NCI-H774 (cell line): ENCODE results near the gene CLASP1.
"Not testable (repeated sequence)": the region's sequence is repeated elsewhere in the genome, so short reads cannot be mapped to it uniquely, and the experiment has no call there.

Source experiments
- DNase-seq: peaks from one replicate; lab custom pipeline; 2025; lab: John Stamatoyannopoulos, UW

The CLASP1 gene

DNA sequence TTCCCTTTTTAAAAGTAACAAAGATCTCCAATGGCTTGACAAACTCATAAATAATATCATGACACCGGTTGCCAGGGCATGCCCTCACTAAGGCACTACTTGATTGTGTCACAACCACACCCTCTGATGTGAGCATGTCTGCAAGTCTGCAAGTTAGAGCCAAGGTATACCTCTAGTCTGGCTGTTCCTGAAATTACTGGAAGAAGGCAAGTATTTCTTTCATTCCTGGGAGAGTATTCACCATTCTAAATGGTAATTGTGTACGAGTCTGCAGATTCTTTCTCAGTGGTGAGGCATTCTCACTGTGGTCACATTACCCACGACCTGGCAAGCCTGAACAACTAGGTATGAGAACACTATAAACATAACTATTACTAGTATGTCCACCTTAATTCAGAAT, 144.3 kb downstream of the CLASP1 start:
- no peak for DNase-seq

DNA sequence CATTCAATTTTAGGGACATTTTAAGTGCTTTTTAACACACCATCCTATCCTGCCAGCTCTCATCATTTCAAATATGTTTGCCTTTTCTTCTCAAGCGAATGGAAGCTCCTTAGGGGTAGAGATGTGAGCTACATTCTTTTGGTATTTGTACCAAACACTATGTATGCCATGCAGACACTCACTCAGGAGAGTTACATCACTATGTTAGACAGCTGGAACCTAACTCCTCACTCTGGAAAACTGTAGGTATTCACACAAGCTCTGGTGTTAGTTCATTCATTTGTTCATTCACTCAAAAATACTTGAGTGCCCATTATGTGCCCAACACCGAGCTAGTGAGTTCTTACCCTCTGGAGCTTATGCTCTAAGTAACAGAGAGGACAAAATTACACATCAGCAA, 144.9 kb downstream of the CLASP1 start:
- no peak for DNase-seq

DNA sequence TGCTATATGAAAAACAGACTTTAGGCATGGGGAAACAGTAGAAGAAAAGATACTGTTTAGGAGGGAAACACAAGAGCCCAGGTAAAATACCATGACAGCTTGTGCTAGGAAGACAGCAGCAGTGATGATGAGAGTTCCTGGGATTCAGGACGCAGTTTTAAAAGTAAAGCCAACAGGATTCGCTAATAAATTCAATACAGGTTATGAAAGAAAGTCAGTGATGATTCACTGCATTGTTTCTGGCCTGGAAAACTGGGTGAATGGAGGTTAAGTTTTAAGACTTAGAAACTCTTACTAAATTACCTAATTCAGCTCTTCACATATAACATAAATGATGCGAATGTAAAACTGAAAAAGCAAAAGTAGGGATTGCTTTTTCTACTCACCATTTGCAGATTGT, 146.5 kb downstream of the CLASP1 start:
- DNase-seq: no peak

DNA sequence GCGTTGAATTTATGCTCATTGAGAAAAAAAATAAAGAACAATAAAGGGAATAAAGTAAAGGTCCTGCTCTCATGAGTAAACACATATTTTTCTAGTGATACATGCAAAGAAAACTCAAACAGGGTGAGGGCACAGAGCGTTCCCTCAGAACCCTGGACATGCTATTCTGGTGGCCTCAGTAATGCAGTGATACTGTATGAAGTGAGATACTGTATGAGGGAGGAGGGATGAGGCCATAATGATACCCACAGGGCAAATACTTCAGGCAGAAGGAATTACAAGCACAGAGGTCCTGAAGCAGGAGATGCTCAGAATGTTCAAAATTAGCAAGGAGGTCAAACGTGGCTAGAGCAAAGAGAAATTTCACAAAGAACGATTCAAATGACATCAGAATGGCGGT, 147.0 kb downstream of the CLASP1 start:
- no peak for DNase-seq

DNA sequence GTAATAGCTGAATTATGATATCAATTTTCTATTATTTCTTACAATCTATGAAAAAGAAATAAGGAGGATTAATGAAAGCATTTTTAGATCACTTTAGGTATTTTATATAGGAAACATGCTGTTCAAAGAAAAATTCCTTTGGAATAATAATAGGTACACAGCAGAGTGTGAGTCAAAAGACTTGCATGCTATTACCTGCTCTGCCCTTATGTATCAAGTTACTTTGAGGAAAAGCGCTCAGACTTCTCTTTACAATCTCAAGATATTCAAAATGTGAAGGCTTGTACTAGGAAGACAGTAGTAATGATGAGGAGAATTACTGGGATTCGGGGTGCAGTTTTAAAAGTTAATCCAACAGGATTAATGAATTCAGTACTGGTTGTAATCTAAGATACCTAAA, 147.7 kb downstream of the CLASP1 start:
- DNase-seq: no peak

DNA sequence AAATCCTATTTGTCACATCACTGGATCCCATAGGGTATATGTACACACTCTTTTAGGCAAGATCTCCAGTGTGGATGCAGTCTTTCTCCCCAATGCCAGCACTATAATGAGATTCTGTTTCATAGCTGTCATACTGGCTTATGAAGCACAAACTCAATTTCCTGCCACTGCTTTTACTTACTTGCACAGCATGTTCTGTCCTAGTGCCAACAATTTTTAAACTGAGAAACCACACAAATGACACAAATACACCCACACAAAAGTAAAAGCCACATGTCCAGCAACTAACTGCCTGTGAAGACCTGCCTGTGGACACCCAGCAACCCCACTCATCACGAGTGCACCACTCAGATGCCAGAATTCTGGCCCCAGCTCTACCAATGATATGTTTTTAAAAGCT, 148.2 kb downstream of the CLASP1 start:
- DNase-seq: no peak

DNA sequence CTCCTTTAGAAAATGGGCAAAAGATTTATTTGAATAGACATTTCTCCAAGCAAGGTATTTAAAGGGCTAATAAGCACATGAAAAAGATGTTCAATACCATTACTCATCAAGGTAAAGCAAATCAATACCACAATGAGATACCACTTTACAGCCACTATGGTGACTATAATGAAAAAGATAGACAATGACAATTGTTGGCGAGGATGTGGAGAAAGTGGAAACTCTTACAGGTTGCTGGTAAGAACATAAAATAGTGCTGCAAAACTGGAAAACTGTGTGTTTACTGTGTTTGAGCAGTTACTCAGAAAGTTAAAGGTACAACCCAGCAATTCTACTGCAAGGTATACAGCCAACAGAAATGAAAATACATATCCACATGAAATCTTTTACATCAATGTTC, 150.5 kb downstream of the CLASP1 start:
- no peak for DNase-seq

DNA sequence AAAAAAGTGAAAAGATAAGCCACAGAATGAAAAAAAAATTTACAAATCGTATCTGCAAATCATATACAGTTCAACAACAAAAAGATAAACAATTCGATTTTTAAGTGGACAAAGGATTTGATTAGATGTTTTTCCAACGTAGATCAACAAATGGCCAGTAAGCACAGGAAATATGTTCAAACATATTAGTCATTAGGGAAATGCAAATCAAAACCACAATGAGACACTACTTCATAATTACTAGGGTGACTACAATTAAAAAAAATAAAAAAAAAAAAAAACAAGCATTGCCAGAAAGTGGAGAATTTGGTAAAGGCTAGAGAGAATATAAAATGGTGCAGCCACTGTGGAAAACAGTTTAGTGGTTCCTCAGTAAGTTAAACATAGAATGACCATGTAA, 156.9 kb downstream of the CLASP1 start:
- DNase-seq: no peak

DNA sequence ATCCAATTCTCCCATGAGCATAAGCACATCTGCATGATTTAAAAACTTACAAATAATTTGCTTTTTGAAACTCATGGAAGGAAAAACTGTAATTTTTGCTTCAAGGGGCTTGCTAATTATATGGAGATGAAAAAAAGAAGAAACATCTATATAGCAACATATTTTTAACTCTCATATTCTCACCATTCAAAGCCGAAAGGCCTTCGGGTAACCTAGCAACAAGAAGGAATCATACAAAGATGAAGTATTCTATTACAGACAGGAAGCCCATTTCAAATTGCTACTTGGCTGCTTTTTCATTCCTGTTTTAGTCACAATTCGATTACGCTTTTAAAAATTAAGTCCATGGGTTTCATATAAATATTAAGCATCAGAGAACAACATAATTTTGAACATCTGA, 157.7 kb downstream of the CLASP1 start:
- peak; percentile 2 for DNase-seq

DNA sequence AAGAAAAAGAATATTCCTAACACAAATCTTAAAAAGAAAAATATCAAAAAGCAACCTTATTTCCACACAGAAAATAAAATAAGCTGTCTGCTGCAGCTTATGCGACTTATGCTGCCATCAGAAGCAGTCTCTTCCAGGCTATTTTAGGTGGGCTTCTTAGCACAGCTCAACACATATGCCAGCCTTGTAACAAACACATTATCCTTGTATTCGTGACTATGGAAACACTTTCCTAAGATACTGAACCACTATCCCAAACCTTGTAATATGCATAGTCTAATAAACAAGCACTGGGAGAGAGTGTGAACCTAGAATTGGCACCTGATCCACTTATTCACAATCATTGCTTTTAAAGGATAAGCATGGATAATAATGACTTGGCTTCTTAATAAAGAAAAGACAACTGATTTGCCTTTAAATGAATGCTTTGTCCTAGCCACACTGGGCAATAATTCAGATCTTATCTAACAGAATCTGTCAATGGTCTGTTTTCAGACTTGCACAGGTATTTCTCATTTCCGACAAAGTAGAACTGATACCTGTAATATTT, 158.6 kb downstream of the CLASP1 start:
- DNase-seq: no peak

DNA sequence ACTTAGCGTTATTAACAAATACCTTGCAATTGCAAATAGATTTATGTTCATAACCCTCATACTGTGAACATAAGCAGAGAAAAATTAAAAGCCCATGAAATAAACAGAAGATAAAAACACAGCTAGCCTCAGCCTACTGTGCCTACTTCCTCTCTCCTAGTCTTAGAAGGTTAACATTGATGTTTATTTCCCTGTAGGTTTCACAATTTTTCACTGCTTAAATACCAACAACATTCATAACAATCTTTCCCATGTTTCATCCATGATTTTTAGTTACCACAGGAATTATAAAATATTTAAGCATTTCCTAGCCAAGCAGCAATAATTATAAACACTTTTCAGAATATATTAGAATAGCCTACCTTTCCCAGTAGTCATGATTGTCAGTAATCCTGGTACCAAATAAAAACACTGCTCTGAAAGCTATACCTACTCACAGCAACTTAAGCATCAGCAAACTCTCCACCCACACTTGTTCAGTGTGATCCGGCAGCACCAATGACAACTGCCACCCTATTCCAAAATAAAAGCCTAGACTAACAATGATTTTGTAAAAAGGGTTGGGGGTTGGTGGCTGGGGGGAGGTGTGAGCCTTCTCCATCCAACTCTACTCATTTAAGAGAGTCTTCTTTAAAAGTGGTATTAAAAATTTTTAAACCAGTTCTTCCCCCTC, 159.2 kb downstream of the CLASP1 start:
- DNase-seq: no peak

DNA sequence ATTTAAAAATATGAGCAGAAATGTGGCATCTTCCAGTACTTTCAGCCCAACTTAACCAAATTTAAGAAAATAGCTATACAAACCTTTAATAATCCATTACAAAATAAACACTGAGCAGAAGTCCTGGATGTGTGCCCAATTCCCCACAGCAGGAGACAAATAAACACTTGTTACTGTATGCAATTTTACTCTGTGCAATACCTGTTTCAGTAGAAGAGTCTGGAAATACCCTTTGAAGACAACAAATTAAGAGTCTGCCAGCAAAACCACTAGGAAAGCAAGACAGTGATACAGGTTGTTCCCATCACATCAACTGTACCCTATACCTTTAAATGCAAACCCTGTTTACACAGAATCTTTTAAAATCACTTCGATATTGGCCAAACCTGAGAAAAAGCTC, 160.0 kb downstream of the CLASP1 start:
- peak; percentile 73 for DNase-seq

DNA sequence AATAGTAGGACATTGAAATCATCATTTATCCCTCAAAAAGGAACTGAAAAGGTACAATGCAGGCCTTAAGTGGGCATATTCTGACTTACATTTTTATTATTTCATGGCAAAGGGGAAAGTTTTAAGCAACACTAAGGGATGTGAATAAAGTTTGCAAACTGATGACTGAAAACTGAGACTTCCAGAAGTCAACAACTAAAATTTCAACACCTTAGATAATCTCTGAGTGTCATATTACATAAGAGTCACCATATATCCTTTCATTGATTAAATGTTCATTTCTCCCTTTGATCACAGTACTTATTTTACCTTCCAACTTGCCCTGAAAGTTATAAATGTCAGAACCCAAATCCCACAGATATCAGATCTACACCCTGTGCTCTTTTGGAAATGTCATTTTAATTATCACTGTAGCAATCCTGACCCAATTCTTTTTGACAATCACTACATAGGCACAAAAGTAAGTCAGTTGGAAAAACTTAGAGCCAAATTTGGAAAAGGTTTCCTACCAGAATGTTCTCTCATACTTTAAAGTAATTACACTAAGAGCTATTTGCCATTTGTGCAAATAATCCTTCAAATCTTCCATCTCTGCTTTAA, 163.0 kb downstream of the CLASP1 start:
- no peak for DNase-seq

DNA sequence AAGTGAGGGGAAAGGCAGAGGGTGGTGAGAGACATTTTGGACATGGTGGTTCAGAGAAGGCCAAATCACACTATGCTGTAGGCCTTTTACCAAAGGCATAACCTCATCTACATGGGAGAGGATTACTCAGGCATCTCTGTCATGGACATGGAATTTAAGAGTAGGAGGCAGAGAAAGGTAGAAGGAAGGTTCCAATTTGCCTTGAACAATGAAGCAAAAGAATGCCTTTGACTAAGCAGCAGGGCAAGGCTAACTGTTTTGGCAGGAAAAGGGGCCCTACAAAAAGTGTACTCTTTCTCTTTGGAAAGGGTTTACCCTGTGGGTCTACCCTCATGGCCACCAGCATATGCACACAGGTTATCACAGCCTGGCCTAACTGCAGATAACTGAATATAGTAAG, 164.2 kb downstream of the CLASP1 start:
- no peak for DNase-seq

DNA sequence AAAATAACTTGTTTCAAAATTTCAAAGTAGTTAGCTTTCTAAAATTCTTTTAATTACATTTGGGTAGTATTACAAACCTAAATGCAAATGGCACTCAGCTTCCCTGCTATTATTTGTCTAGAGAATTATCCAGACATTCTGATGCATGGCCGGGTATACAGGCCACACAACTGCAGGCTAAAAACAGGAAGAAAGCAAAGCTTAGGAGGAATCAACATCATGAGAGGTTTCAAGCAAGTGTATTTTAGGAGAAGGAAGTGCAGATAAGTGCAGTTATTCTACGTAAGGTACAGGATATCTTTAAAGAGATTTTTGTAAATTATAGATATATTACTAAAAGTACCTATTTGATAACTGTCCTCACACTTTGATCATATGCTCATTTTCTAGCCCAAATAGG, 165.4 kb downstream of the CLASP1 start:
- DNase-seq: no peak

DNA sequence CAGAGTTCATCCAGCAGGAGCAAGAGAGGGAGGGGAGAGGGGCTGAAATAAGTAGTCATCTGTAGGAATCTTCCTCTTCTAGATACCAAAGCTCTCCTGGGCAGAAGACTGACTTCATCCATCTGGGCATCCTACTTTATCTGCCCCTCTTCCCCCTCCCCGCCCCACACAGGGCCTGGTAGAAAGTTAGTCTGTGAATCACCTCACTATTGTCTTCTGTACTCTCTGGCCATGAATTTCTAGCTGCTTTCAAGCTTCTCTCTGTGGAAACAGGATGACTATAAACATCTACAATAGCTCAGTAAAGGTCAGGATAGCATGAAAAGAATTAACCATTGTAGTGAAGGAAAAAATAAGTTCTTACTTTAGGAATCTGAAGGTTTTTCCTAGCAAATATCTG, 166.2 kb downstream of the CLASP1 start:
- DNase-seq: no peak

DNA sequence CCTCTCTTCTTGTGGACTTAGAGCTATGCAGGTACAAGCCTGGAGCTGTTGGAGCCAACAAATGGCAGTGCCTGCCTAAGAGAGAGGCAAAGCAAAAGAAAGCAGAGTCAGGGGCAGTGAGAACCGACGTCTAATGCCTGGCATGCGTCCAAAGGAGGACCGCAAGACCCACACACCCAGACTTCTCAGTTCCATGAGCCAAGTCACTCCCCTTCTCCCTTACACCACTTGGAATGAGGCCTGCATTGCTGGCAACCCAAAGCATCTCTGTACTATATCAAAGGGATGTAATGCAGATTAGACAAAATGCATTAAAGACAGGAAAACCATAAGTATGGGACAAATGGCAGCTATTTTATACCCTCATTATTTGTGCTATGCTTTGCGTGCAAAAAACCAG, 168.4 kb downstream of the CLASP1 start:
- DNase-seq: no peak

DNA sequence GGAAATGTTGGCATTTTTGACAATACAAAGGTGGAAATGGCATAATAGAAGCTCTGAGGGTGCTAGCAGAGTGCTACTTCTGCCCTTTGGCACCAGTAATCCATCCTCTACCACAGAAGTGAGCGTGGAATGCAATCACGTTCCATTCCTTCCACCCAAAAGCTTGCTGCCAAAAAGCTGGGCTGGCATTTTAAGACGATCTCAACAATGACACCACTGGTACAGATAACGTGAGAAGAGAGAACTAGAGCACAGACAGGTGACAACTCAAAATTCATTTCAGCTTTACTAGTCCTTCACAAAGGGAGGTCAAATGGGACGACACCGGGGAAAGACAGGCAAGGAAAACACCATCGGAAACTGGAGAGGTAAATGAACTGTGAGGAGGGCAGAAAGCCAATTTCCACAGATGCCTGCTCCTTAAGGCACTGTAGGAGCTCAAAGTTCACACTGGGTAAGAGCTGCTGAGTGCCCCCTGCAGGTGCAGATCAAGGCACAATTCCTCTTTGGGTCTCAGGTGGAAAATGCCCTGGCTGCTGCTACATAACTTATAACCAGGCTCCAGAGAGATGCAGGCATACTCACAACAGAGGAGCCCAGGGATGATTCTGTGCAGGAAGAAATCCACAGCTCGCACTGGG, 169.3 kb downstream of the CLASP1 start:
- no peak for DNase-seq

DNA sequence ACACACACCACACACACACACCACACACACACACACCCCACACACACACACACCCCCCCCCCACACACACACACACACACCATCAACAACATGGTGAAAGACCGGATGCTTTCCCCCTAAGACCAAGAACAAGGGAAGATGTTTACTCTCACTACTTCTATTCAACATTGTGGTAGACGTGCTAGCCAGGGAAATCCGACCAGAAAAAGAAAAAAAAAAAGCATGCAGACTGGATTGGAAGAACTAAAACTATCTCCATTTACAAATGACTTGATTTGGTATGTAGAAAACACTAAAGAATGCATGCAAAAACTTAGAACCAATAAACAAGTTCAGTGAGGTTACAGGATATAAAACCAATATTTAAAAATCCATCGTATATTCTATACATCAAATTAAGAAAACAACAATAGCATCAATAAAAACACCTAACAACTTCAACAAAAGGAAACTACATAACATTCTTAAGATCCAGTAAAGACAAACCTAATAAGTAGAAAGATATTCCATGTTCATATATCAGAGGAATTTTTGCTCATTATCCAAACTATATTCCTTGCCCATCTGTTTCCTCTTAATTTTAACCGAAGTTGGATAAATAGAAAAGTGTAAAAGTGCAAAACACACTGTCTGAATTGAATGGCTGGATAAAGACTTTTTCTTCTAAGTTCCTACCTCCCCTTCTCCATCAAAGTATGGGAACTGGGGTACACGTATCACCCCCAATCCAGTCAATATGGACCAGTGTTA, 170.1 kb downstream of the CLASP1 start:
- no peak for DNase-seq

DNA sequence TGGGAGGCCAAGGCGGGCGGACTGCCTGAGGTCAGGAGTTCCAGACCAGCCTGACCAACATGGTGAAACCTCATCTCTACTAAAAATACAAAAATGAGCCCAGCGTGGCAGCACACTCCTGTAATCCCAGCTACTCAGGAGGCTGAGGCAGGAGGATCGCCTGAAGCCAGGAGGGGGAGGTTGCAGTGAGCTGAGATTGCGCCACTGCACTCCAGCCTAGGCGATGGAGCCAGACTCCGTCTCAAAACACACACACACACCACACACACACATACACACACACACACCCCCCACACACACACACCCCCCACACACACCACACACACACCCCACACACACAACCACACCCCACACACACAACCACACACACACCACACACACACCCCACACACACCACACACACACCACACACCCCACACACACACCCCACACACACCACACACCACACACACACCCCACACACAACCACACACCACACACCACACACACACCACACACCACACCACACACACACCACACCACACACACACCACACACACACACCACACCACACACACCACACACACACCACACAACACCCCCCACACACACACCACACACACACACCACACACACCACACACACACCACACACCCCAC, 170.8 kb downstream of the CLASP1 start:
- not testable (repeated sequence) for DNase-seq

DNA sequence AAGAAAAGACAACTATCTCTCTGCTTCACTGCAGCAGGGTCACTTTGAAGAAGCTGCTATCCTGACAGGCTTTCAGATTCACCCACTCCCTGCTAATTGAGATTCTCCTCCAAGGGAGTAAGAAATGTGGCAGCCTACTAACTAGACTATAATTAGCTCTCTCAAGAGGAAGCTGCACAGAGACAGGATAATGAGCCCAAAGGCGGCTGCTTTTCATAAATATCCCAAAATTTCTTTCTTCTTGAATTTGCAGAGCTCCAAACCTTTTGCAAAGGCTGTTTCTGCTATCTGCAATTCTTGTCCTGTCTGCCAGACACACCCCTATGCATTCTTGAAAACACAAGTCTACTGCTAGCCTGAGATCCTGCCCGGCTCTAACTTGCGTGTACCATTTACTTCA, 172.6 kb downstream of the CLASP1 start:
- DNase-seq: no peak
